A549 treated with AZD9567 at 1 μM for 4 hours (cell line): ENCODE measurements around the gene KDM3B. TPM values are rescaled to one million over a fixed set of nuclear protein-coding genes. Genes with fewer than 3 reads are reported as not detected.

ENCODE experiments used
- total RNA-seq: library from RNA; stranded (reverse); fragments of 200-300 nt; extraction: Qiagen RNA extraction; gene quantifications from 5 replicates; pipeline ENCODE4 v1.2.3, GENCODE V29; 2022; ENCODE audit not compliant: insufficient read depth

The KDM3B gene
- total RNA-seq = 36.8 to 51.6 TPM (median 39.2 TPM) in 5 replicates

GRCh38 chr5:138352071-138352721 lies at the start of gene KDM3B:
KDM3B (plus strand) TSS chr5:138352685; CDS start chr5:138352796, 111 bp downstream.

DNA sequence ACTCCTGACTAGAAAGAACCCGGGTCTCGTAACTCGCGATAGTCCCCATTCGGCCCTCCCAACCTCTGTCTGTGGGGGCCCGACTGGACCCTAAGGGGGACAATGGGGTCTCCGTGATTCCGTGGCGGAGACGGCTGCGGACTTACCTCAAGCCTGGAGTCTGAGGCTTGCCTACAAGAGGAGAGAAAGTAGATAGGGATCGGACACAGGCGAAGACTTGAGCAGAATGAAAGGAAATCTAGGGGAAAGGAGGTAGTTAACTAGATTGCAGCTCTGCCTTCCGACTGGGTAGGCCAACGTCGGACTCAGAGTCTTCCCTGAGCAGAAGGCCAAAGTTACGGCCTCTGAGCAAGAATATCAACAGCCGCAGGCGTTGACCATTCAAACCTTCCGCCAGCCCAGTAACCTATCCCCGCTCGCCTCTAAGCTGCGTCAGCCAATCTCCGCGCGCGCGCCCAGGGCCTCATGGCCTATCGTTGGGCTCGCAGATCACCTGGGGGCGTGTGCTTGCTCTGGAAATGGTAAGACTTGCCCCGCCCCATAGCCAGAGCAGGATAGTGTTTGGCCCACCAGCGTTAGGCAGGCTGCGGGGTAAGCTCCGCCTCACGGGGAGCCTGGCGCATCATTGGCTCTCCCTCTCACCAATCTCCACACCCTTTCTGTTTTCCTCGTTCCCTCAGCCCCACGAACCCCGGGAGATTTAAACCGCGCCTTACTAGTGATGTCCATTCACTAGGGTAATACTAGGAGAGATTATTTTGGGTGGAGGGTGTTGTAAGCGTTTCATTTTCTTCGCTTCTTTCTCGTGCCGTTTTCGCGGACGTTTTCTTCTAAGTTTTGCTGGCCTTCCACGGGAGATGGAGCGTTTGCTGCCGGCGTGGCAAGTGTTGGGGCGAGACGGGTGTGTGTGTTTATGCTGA lies 20.8 kb upstream of the KDM3B start, which contains the start of gene CDC25C:
TSS of gene CDC25C (minus strand) at position 356 of the 920 bp plus-strand sequence. CDS start 624 bp downstream, outside the sequence.

DNA sequence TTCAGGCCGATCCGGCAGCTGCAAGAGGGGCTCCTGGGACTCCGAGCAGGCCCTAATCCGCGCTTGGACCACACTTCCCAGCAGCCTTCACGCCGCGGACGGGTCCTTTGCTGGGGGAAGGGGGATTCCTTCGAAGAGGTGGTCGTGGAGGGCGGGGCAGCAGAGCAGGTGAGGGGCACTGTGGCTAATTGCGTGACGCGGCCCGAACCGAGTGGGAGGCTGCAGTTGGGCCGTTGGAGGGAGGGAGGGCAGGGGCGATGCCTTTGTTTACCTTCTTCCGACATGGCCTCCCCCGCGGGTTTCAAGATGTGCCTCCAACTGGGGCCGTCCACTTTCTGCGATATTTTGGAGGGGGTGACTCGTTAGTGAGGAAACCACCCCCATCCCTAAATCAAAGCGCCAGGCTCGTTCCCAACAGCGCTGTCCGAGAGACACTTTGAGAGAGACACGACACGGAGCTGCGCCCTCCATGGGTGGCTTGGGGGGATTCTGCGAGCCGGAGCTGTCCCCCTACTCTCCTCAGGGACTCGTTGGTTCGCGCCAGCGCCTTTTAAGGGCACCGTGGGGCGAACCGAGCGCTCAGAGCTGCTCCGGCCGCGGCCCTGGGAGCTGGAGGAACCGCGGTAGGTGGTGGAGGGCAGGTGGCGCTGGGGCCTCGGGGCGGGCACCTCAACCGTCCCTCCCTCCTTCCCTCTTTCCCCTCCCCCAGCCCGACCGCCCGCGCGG lies 14.6 kb upstream of the KDM3B start, which contains the start of gene FAM53C:
TSS of gene FAM53C (plus strand) at position 582 of the 726 bp plus-strand sequence. CDS start 3,070 bp downstream, outside the sequence.

DNA sequence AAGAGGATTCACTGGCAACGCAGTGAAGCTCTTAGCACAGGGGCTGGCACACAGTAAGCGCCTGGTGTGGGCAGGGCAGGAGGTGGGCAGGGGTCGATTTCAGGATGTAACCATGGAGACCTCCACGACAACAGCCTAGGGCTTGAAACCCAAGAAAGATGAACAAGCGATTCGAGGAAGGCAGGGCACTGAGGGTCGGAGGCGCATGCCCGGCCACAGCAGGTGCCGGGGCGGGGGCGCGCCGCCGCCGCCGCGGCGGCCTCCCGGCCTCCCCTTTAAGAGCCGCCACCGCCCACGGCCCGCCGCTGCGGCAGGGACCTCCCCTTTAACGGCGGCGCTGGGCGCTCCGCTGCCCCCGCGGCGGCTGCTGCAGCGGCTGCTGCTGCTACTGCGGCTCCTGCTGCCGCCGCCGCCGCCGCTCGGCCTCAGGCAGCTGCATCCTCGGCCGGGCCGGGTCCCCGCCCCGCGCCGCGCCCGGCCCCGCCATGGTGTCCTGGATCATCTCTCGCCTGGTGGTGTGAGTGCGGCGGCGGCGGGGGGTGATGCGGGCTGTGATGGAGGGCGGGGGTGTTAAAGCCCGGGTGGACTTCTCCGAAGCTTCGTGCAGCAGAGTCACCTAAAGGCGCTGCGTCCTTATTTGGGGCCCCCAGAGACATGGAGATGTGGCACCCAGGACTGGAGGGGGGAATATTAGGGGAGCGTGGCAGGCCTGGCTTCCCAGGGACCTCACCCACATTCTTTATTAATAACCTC lies 86.4 kb downstream of the KDM3B start, which contains the start of gene REEP2:
TSS of gene REEP2 (plus strand) at position 334 of the 753 bp plus-strand sequence. CDS start at position 486, 152 bp downstream.

GRCh38 chr5:138465261-138466124 lies 113.0 kb downstream of the KDM3B start, which contains the start of gene EGR1:
EGR1 (plus strand) TSS chr5:138465479; CDS start chr5:138465762, 283 bp downstream.

Other genes with a start within 250 kb of the KDM3B start
- not detected in 5 replicates for gene NME5, start 213.3 kb upstream of the KDM3B start, total RNA-seq
- 43.5 to 57.0 TPM (median 49.7 TPM) in 5 replicates for gene BRD8, start 174.1 kb upstream of the KDM3B start, total RNA-seq
- gene KIF20A, start 173.6 kb upstream of the KDM3B start, total RNA-seq = 40.2 to 46.1 TPM (median 42.6 TPM) in 5 replicates
- gene CDC23, start 139.4 kb upstream of the KDM3B start, total RNA-seq = 20.6 to 29.9 TPM (median 28.8 TPM) in 5 replicates
- 0.08 to 0.12 TPM (median 0.10 TPM) in 4 of 5 replicates, not detected in the other for gene GFRA3, start 78.1 kb upstream of the KDM3B start, total RNA-seq
- 9.5 to 13.8 TPM (median 9.8 TPM) in 5 replicates for gene CDC25C, start 20.9 kb upstream of the KDM3B start, total RNA-seq
- gene FAM53C, start 14.4 kb upstream of the KDM3B start, total RNA-seq = 22.3 to 25.3 TPM (median 22.7 TPM) in 5 replicates
- 5.0 to 7.4 TPM (median 7.0 TPM) in 5 replicates for gene REEP2, start 86.4 kb downstream of the KDM3B start, total RNA-seq
- gene EGR1, start 112.8 kb downstream of the KDM3B start, total RNA-seq = 12.7 to 21.2 TPM (median 17.1 TPM) in 5 replicates
- gene ETF1, start 190.6 kb downstream of the KDM3B start, total RNA-seq = 118 to 150 TPM (median 128 TPM) in 5 replicates
- gene HSPA9, start 222.7 kb downstream of the KDM3B start, total RNA-seq = 321 to 383 TPM (median 325 TPM) in 5 replicates